A673 (cell line): ENCODE measurements around the gene SMS.

Experiments used
- CTCF ChIP-seq: fragments of 300-800, 200-600 bp; sonication (generic); conservative IDR thresholded peaks from 2 replicates; pipeline ENCODE4 v1.5.1; 2017; ENCODE audit warnings: low read depth, mild to moderate bottlenecking, antibody characterized with exemption, low read length, moderate library complexity, mixed read lengths
- EZH2 ChIP-seq: fragments of 200-600 bp; sonication (generic); IDR thresholded peaks from 2 replicates; pipeline ENCODE4 v1.6.1; 2017; ENCODE audit warnings: borderline replicate concordance, low read depth, mild to moderate bottlenecking, mixed read lengths, antibody characterized with exemption, low read length; ENCODE audit not compliant: poor library complexity, severe bottlenecking

- TF ChIP-seq CTCF (no peak), EZH2 (no peak)
These were observed 46.1 kb downstream of the SMS start for GRCh38 chrX:21986596-21986995.
